Stimulated activated CD4-positive, alpha-beta T cell treated with anti-CD3 and anti-CD28 coated beads, Interleukin-4, amount 100 ng/mL, for 48 hours (primary cell): ENCODE data around the gene SPACDR.

ENCODE experiments used
- DNase-seq, 2 donors: peaks; one replicate each; pipeline ENCODE4 v3.0.0-alpha.2; 2020; ENCODE audit warnings: low read depth in 2 of 2

The SPACDR gene

GRCh38 chr7:100413346-100413745 is 50.7 kb downstream of the SPACDR start:
- no peak for DNase-seq

- no peak for DNase-seq
Measured at GRCh38 chr7:100411101-100411500, 53.0 kb downstream of the SPACDR start.

GRCh38 chr7:100407285-100408180 is 56.5 kb downstream of the SPACDR start:
- peak in 1 of 2 donors; percentile 26 for DNase-seq

- DNase-seq, result no peak
Measured at GRCh38 chr7:100406767-100407166, 57.3 kb downstream of the SPACDR start.
